Stimulated activated CD4-positive, alpha-beta T cell treated with anti-CD3 and anti-CD28 coated beads, TNF-alpha, amount 100 ng/mL, for 4 hours (primary cell): ENCODE results near the gene PLCH1.

Experiments
- DNase-seq, 3 experiments: peaks; one replicate each; pipeline ENCODE4 v3.0.0-alpha.2; 2020; ENCODE audit warnings: low read depth in 3 of 3

PLCH1 gene

GRCh38 chr3:155744010-155744625 is 753 bp downstream of the PLCH1 start:
- DNase-seq, result peak in 1 of 3 experiments; percentile 24

GRCh38 chr3:155743606-155744005 is 1.3 kb downstream of the PLCH1 start:
- DNase-seq, result no peak

- DNase-seq, result no peak
These were observed 2.4 kb downstream of the PLCH1 start for GRCh38 chr3:155742349-155742965.

- no peak for DNase-seq
These were observed 3.3 kb downstream of the PLCH1 start for GRCh38 chr3:155741603-155742002.

- no peak for DNase-seq
These were observed 3.8 kb downstream of the PLCH1 start for GRCh38 chr3:155741101-155741500.

- DNase-seq, result no peak
These were observed 5.7 kb downstream of the PLCH1 start for GRCh38 chr3:155739154-155739553.

- no peak for DNase-seq
These were observed 6.2 kb downstream of the PLCH1 start for GRCh38 chr3:155738580-155739076.

GRCh38 chr3:155737844-155738460 is 6.9 kb downstream of the PLCH1 start:
- no peak for DNase-seq

- no peak for DNase-seq
These were observed 8.5 kb downstream of the PLCH1 start for GRCh38 chr3:155736381-155736780.

GRCh38 chr3:155730843-155731242 is 14.0 kb downstream of the PLCH1 start:
- DNase-seq, result no peak

GRCh38 chr3:155727836-155728235 is 17.0 kb downstream of the PLCH1 start:
- no peak for DNase-seq

- no peak for DNase-seq
These were observed 30.6 kb downstream of the PLCH1 start for GRCh38 chr3:155714295-155714718.

GRCh38 chr3:155712008-155712407 is 32.9 kb downstream of the PLCH1 start:
- no peak for DNase-seq

- DNase-seq, result no peak
These were observed 39.9 kb downstream of the PLCH1 start for GRCh38 chr3:155704771-155705559.

GRCh38 chr3:155704061-155704460 is 40.8 kb downstream of the PLCH1 start:
- DNase-seq, result no peak

GRCh38 chr3:155702745-155703591 is 41.9 kb downstream of the PLCH1 start:
- DNase-seq, result no peak

GRCh38 chr3:155701882-155702465 is 42.9 kb downstream of the PLCH1 start:
- DNase-seq, result no peak

- DNase-seq, result no peak
These were observed 47.3 kb downstream of the PLCH1 start for GRCh38 chr3:155697542-155697941.

GRCh38 chr3:155690921-155691320 is 54.0 kb downstream of the PLCH1 start:
- DNase-seq, result no peak

- no peak for DNase-seq
These were observed 56.4 kb downstream of the PLCH1 start for GRCh38 chr3:155688481-155688880.

- no peak for DNase-seq
These were observed 61.5 kb downstream of the PLCH1 start for GRCh38 chr3:155683344-155683720.
